Keratinocyte (primary cell): ENCODE results near the gene RNF150. TPM values are rescaled to one million over a fixed set of nuclear protein-coding genes. Genes with fewer than 3 reads are reported as not detected.

Experiments
- DNase-seq: peaks from one replicate; pipeline ENCODE4 v3.0.0-alpha.2; 2011; ENCODE audit warnings: low read depth, missing footprints, low spot score
- FAIRE-seq: peaks from 2 replicates; lab custom pipeline; 2011; peaks lifted over from hg19 to GRCh38; lab: Jason Lieb, UNC
- H2AFZ ChIP-seq: 2 replicates; pipeline ENCODE4 v1.6.0; 2012; ENCODE audit warnings: low read length, control low read depth, inconsistent platforms; ENCODE audit not compliant: control insufficient read depth
- H3K27ac ChIP-seq: 2 replicates; pipeline ENCODE4 v1.5.1; 2011; ENCODE audit warnings: low read length; ENCODE audit not compliant: control insufficient read depth, insufficient read depth
- H3K27me3 ChIP-seq: 3 replicates; pipeline ENCODE4 v1.6.0; 2011; ENCODE audit warnings: low read length; ENCODE audit not compliant: control insufficient read depth, insufficient read depth; ENCODE audit errors: extremely low read depth
- H3K36me3 ChIP-seq, 2 experiments: 2 replicates in 1 of 2; 3 replicates in 1 of 2; pipeline ENCODE4 v1.5.1; 2011; ENCODE audit warnings: low read length in 2 of 2, mild to moderate bottlenecking in 1 of 2; ENCODE audit not compliant: control insufficient read depth in 2 of 2, insufficient read depth in 2 of 2; ENCODE audit errors: extremely low read depth in 1 of 2
- H3K4me1 ChIP-seq: 3 replicates; pipeline ENCODE4 v1.5.1; 2011; ENCODE audit warnings: low read length; ENCODE audit not compliant: control insufficient read depth, insufficient read depth; ENCODE audit errors: extremely low read depth
- H3K4me2 ChIP-seq: 3 replicates; pipeline ENCODE4 v1.6.0; 2011; ENCODE audit warnings: low read depth, low read length; ENCODE audit not compliant: control insufficient read depth, insufficient read depth; ENCODE audit errors: extremely low read depth
- H3K4me3 ChIP-seq, 3 experiments: fragments of 200-600 bp in 1 of 3; sonication (generic) in 1 of 3; 2 replicates in 2 of 3; 3 replicates in 1 of 3; pipeline ENCODE4 v1.5.1; 2011 to 2016; ENCODE audit warnings: low read length in 3 of 3, mild to moderate bottlenecking in 3 of 3, control low read depth in 2 of 3, inconsistent platforms in 1 of 3, low read depth in 1 of 3, mixed read lengths in 1 of 3, mixed run types in 1 of 3, moderate library complexity in 1 of 3; ENCODE audit not compliant: control insufficient read depth in 2 of 3, insufficient read depth in 2 of 3; ENCODE audit errors: extremely low read depth in 1 of 3
- H3K79me2 ChIP-seq: 2 replicates; pipeline ENCODE4 v1.6.0; 2012; ENCODE audit warnings: low read length; ENCODE audit not compliant: control insufficient read depth, insufficient read depth
- H3K9ac ChIP-seq: 3 replicates; pipeline ENCODE4 v1.6.0; 2011; ENCODE audit warnings: low read length; ENCODE audit not compliant: control insufficient read depth, insufficient read depth; ENCODE audit errors: extremely low read depth
- H3K9me1 ChIP-seq: 3 replicates; pipeline ENCODE4 v1.6.0; 2011; ENCODE audit warnings: low read length; ENCODE audit not compliant: control insufficient read depth, insufficient read depth; ENCODE audit errors: extremely low read depth
- H3K9me3 ChIP-seq: 2 replicates; pipeline ENCODE4 v1.5.1; 2012; ENCODE audit warnings: low read depth, low read length; ENCODE audit not compliant: control insufficient read depth
- H4K20me1 ChIP-seq: 3 replicates; pipeline ENCODE4 v1.6.0; 2011; ENCODE audit warnings: low read length; ENCODE audit not compliant: control insufficient read depth, insufficient read depth; ENCODE audit errors: extremely low read depth
- CTCF ChIP-seq, 3 experiments: IDR thresholded peaks in 1 of 3; conservative IDR thresholded peaks in 1 of 3; optimal IDR thresholded peaks in 1 of 3; 2 replicates in 2 of 3; 3 replicates in 1 of 3; pipeline versions ENCODE3 to v1.5.1; 2011; ENCODE audit warnings: low read length in 3 of 3, mild to moderate bottlenecking in 3 of 3, moderate library complexity in 2 of 3, control low read depth in 1 of 3, inconsistent platforms in 1 of 3; ENCODE audit not compliant: insufficient read depth in 2 of 3; ENCODE audit errors: extremely low read depth in 1 of 3
- EZH2 ChIP-seq: IDR thresholded peaks from one replicate; pipeline ENCODE4 v1.6.1; 2012; ENCODE audit warnings: inconsistent platforms, mild to moderate bottlenecking, low read length, moderate library complexity
- dilution Hi-C: fragments of 300-500 bp; cut with MboI; formaldehyde crosslinking; loops from one replicate; pipeline ENCODE4 v1.7.0; 2020; ENCODE audit warnings: low sequenced_read_pairs; ENCODE audit not compliant: extremely low pct_ligation_motif_present
- polyA plus RNA-seq, 5 experiments: library from polyadenylated mRNA; depleted of rRNA in 3 of 5; stranded (reverse) in 3 of 5; stranded (forward) in 1 of 5; unstranded in 1 of 5; fragments of >200 nt; gene quantifications; 1 replicate in 1 of 5; 2 replicates in 3 of 5; 3 replicates in 1 of 5; pipeline versions ENCODE4 v1.2.1 to v1.2.3, GENCODE V29; 2011 to 2012; ENCODE audit warnings: missing spikeins in 2 of 5, low read depth in 1 of 5, low replicate concordance in 1 of 5

The RNF150 gene
- polyA plus RNA-seq, 1 donor (not counting 4 experiments of a cell fraction or from before 2014, with no cell fraction given), result 0.18 TPM

GRCh38 chr4:140846736-140847135 lies 286.5 kb downstream of the RNF150 start:
- Histone ChIP-seq H3K27me3 (no peaks in the 10 kb centered on the region), H3K9ac (no peak overlapping the region), H3K9me1 (no peaks in the 10 kb centered on the region), H2AFZ (no peak overlapping the region), H4K20me1 (no peaks in the 10 kb centered on the region), H3K4me1 (no peaks in the 10 kb centered on the region), H3K79me2 (no peaks in the 10 kb centered on the region), H3K27ac (no peak overlapping the region), H3K9me3 (no peaks in the 10 kb centered on the region), H3K4me2 (no peak overlapping the region), H3K4me3 (no peak overlapping the region), H3K36me3 (no peaks in the 10 kb centered on the region)
- FAIRE-seq (no peak), DNase-seq (no peak)
- dilution Hi-C loops, result no loop called here
- no peak for TF ChIP-seq EZH2

GRCh38 chr4:140844061-140844460 lies 289.2 kb downstream of the RNF150 start:
- Histone ChIP-seq H3K27ac (no peak overlapping the region), H3K4me1 (no peaks in the 10 kb centered on the region), H3K9ac (no peak overlapping the region), H3K9me1 (no peaks in the 10 kb centered on the region), H2AFZ (no peak overlapping the region), H3K4me2 (no peak overlapping the region), H3K36me3 (no peaks in the 10 kb centered on the region), H4K20me1 (no peaks in the 10 kb centered on the region), H3K9me3 (no peaks in the 10 kb centered on the region), H3K4me3 (no peak overlapping the region), H3K79me2 (no peaks in the 10 kb centered on the region), H3K27me3 (no peaks in the 10 kb centered on the region)
- FAIRE-seq, result no peak
- no peak for DNase-seq
- dilution Hi-C loops, result no loop called here
- no peak for TF ChIP-seq EZH2
- TF ChIP-seq CTCF (optimal IDR thresholded peaks at IDR 0.05 in 1 of 3, IDR thresholded peaks at IDR 0.05 in 1 of 3, conservative IDR thresholded peaks at IDR 0.05 in 1 of 3; ENCODE audit: extremely low read depth in 1 of 3, insufficient read depth in 2 of 3, low read length in 3 of 3), result no peak

GRCh38 chr4:140841186-140841585 lies 292.1 kb downstream of the RNF150 start:
- Histone ChIP-seq H2AFZ (no peak overlapping the region), H3K4me1 (no peaks in the 10 kb centered on the region), H3K27me3 (no peaks in the 10 kb centered on the region), H3K27ac (no peak overlapping the region), H4K20me1 (no peaks in the 10 kb centered on the region), H3K36me3 (no peaks in the 10 kb centered on the region), H3K4me3 (no peak overlapping the region), H3K9ac (no peak overlapping the region), H3K4me2 (no peak overlapping the region), H3K9me1 (no peaks in the 10 kb centered on the region), H3K79me2 (no peaks in the 10 kb centered on the region), H3K9me3 (no peaks in the 10 kb centered on the region)
- no peak for TF ChIP-seq CTCF (optimal IDR thresholded peaks at IDR 0.05 in 1 of 3, IDR thresholded peaks at IDR 0.05 in 1 of 3, conservative IDR thresholded peaks at IDR 0.05 in 1 of 3; ENCODE audit: extremely low read depth in 1 of 3, insufficient read depth in 2 of 3, low read length in 3 of 3)
- no peak for TF ChIP-seq EZH2
- FAIRE-seq (no peak), DNase-seq (no peak)
- dilution Hi-C loops, result no loop called here
